Ishikawa (cell line): ENCODE results near the gene CCR6.

ENCODE experiments used
- CREB1 ChIP-seq: IDR thresholded peaks from 2 replicates; pipeline ENCODE4 v1.6.1; 2012; ENCODE audit warnings: low read depth
- FOXM1 ChIP-seq: IDR thresholded peaks from 2 replicates; pipeline ENCODE4 v1.6.1; 2012; ENCODE audit warnings: low read depth, borderline replicate concordance
- NFIC ChIP-seq: IDR thresholded peaks from 2 replicates; pipeline ENCODE4 v1.6.1; 2012
- REST ChIP-seq: IDR thresholded peaks from 2 replicates; pipeline ENCODE4 v1.6.1; 2012; ENCODE audit warnings: low read depth, mild to moderate bottlenecking
- TAF1 ChIP-seq: IDR thresholded peaks from 2 replicates; pipeline ENCODE4 v1.6.1; 2012; ENCODE audit warnings: low read depth, mild to moderate bottlenecking
- TCF12 ChIP-seq: IDR thresholded peaks from 2 replicates; pipeline ENCODE4 v1.6.1; 2012; ENCODE audit warnings: low read depth
- USF1 ChIP-seq: IDR thresholded peaks from 2 replicates; pipeline ENCODE4 v1.6.1; 2012
- YY1 ChIP-seq: IDR thresholded peaks from 2 replicates; pipeline ENCODE4 v1.6.1; 2012; ENCODE audit warnings: low read depth
- ZBTB7A ChIP-seq: IDR thresholded peaks from 2 replicates; pipeline ENCODE4 v1.6.1; 2012; ENCODE audit warnings: low read depth

The CCR6 gene

GRCh38 chr6:167165858-167166471 is 43.1 kb downstream of the CCR6 start:
- TF ChIP-seq TAF1 (no peak), NFIC (no peak), USF1 (no peak), CREB1 (no peak), ZBTB7A (no peak), REST (no peak), FOXM1 (no peak), TCF12 (no peak), YY1 (no peak)
